ENCODE results near the gene ZBTB20.

The ZBTB20 gene

GRCh38 chr3:114758831-114759699 lies 388.0 kb downstream of the ZBTB20 start:
- H3K4me3 ChIP-seq (ENCODE audit: low read length) = no peak overlapping the region
- no peak for DNase-seq (ENCODE audit: low read depth, low spot score)

GRCh38 chr3:114756506-114757279 lies 390.4 kb downstream of the ZBTB20 start:
- no peak for DNase-seq (ENCODE audit: low read depth, low spot score)
- no peak overlapping the region for H3K4me3 ChIP-seq (ENCODE audit: low read length)

GRCh38 chr3:114746502-114746901 lies 400.6 kb downstream of the ZBTB20 start:
- no peak for DNase-seq (ENCODE audit: low read depth, low spot score)
- H3K4me3 ChIP-seq (ENCODE audit: low read length) = no peak overlapping the region

GRCh38 chr3:114745322-114746240 lies 401.5 kb downstream of the ZBTB20 start:
- no peak for DNase-seq (ENCODE audit: low read depth, low spot score)
- no peak overlapping the region for H3K4me3 ChIP-seq (ENCODE audit: low read length)

GRCh38 chr3:114743746-114744485 lies 403.2 kb downstream of the ZBTB20 start:
- H3K4me3 ChIP-seq (ENCODE audit: low read length) = no peak overlapping the region
- DNase-seq (ENCODE audit: low read depth, low spot score) = no peak

GRCh38 chr3:114741066-114741465 lies 406.0 kb downstream of the ZBTB20 start:
- H3K4me3 ChIP-seq (ENCODE audit: low read length) = no peak overlapping the region
- no peak for DNase-seq (ENCODE audit: low read depth, low spot score)

- no peak overlapping the region for H3K4me3 ChIP-seq (ENCODE audit: low read length)
- DNase-seq (ENCODE audit: low read depth, low spot score) = no peak
Observed at GRCh38 chr3:114739627-114740026, 407.5 kb downstream of the ZBTB20 start.

- no peak overlapping the region for H3K4me3 ChIP-seq (ENCODE audit: low read length)
- DNase-seq (ENCODE audit: low read depth, low spot score) = no peak
Observed at GRCh38 chr3:114732353-114732752, 414.7 kb downstream of the ZBTB20 start.

GRCh38 chr3:114730397-114730796 lies 416.7 kb downstream of the ZBTB20 start:
- no peak overlapping the region for H3K4me3 ChIP-seq (ENCODE audit: low read length)
- no peak for DNase-seq (ENCODE audit: low read depth, low spot score)

- no peak for DNase-seq (ENCODE audit: low read depth, low spot score)
- H3K4me3 ChIP-seq (ENCODE audit: low read length) = no peak overlapping the region
Observed at GRCh38 chr3:114727373-114727772, 419.7 kb downstream of the ZBTB20 start.

- no peak for DNase-seq (ENCODE audit: low read depth, low spot score)
- H3K4me3 ChIP-seq (ENCODE audit: low read length) = no peak overlapping the region
Observed at GRCh38 chr3:114725966-114726365, 421.1 kb downstream of the ZBTB20 start.

GRCh38 chr3:114722530-114722929 lies 424.6 kb downstream of the ZBTB20 start:
- DNase-seq (ENCODE audit: low read depth, low spot score) = no peak

GRCh38 chr3:114721864-114722263 lies 425.2 kb downstream of the ZBTB20 start:
- H3K4me3 ChIP-seq (ENCODE audit: low read length) = no peak overlapping the region
- DNase-seq (ENCODE audit: low read depth, low spot score) = no peak

More at GRCh38 chr3:114722530-114722929, 424.6 kb downstream of the ZBTB20 start:
- no peak overlapping the region for H3K4me3 ChIP-seq (ENCODE audit: low read length)

- DNase-seq (ENCODE audit: low read depth, low spot score) = no peak
- H3K4me3 ChIP-seq (ENCODE audit: low read length) = no peak overlapping the region
Observed at GRCh38 chr3:114721209-114721608, 425.9 kb downstream of the ZBTB20 start.

- DNase-seq (ENCODE audit: low read depth, low spot score) = no peak
- no peak overlapping the region for H3K4me3 ChIP-seq (ENCODE audit: low read length)
Observed at GRCh38 chr3:114718898-114719210, 428.2 kb downstream of the ZBTB20 start.

- no peak overlapping the region for H3K4me3 ChIP-seq (ENCODE audit: low read length)
- no peak for DNase-seq (ENCODE audit: low read depth, low spot score)
Observed at GRCh38 chr3:114718071-114718897, 428.8 kb downstream of the ZBTB20 start.

- no peak for DNase-seq (ENCODE audit: low read depth, low spot score)
- H3K4me3 ChIP-seq (ENCODE audit: low read length) = no peak overlapping the region
Observed at GRCh38 chr3:114716916-114717315, 430.2 kb downstream of the ZBTB20 start.

- DNase-seq (ENCODE audit: low read depth, low spot score) = no peak
- no peak overlapping the region for H3K4me3 ChIP-seq (ENCODE audit: low read length)
Observed at GRCh38 chr3:114716126-114716525, 431.0 kb downstream of the ZBTB20 start.
